Lower leg skin (tissue), 4 donors: ENCODE results near the gene BORCS5. TPM values are rescaled to one million over a fixed set of nuclear protein-coding genes. Genes with fewer than 3 reads are reported as not detected.

Experiments
- DNase-seq, 2 donors: peaks; one replicate each; pipeline ENCODE4 v3.0.0-alpha.2; 2019; ENCODE audit warnings: low spot score in 2 of 2
- H3K4me3 ChIP-seq: fragments of 200-600 bp; sonication (generic); 2 replicates; pipeline ENCODE4 v1.5.1; 2017; ENCODE audit warnings: mild to moderate bottlenecking, low read depth; ENCODE audit not compliant: poor library complexity, severe bottlenecking
- POLR2A ChIP-seq, 2 donors: fragments of 450-650 bp; IDR thresholded peaks; one replicate each; pipeline ENCODE4 v1.6.1; 2016 to 2017; ENCODE audit warnings: antibody characterized with exemption in 2 of 2, mild to moderate bottlenecking in 1 of 2, moderate library complexity in 1 of 2
- WGBS, 2 donors: methylation state at CpG; one replicate each; pipeline ENCODE4 v1.1.5; 2018; 5-methylcytosine and 5-hydroxymethylcytosine counted together
- intact Hi-C: fragments of 100-400 bp; cut with DNase I; formaldehyde crosslinking; loops from one replicate; pipeline ENCODE4 v1.15.0; 2023; ENCODE audit warnings: low total_unique reads
- total RNA-seq, 4 donors: library from RNA; depleted of rRNA; stranded (reverse); fragments of >200 nt; gene quantifications; one replicate each; pipeline ENCODE4 v1.1.0, GENCODE V29; 2016
- TF ChIP-seq, protein P1 (sequence below), 3 donors: fragments of 450-650 bp; IDR thresholded peaks; one replicate each; pipeline ENCODE4 v1.5.1; 2016; ENCODE audit warnings: antibody characterized with exemption in 3 of 3, mild to moderate bottlenecking in 3 of 3, moderate library complexity in 2 of 3

The BORCS5 gene
- total RNA-seq, 4 donors from 2014 or later = 5.3 to 13.4 (median 10.1) TPM

- no peak for DNase-seq
- WGBS, 2 donors = 97 to 98% methylated on average over 6 of the region's 6 CpGs
- H3K4me3 ChIP-seq = no peak overlapping the region
- intact Hi-C loops = no loop called here
- TF ChIP-seq, protein P1, sequence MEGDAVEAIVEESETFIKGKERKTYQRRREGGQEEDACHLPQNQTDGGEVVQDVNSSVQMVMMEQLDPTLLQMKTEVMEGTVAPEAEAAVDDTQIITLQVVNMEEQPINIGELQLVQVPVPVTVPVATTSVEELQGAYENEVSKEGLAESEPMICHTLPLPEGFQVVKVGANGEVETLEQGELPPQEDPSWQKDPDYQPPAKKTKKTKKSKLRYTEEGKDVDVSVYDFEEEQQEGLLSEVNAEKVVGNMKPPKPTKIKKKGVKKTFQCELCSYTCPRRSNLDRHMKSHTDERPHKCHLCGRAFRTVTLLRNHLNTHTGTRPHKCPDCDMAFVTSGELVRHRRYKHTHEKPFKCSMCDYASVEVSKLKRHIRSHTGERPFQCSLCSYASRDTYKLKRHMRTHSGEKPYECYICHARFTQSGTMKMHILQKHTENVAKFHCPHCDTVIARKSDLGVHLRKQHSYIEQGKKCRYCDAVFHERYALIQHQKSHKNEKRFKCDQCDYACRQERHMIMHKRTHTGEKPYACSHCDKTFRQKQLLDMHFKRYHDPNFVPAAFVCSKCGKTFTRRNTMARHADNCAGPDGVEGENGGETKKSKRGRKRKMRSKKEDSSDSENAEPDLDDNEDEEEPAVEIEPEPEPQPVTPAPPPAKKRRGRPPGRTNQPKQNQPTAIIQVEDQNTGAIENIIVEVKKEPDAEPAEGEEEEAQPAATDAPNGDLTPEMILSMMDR (IDR thresholded peaks at IDR 0.05) = no peak
Observed at GRCh38 chr12:12380949-12381593, 24.2 kb downstream of the BORCS5 start.

DNA sequence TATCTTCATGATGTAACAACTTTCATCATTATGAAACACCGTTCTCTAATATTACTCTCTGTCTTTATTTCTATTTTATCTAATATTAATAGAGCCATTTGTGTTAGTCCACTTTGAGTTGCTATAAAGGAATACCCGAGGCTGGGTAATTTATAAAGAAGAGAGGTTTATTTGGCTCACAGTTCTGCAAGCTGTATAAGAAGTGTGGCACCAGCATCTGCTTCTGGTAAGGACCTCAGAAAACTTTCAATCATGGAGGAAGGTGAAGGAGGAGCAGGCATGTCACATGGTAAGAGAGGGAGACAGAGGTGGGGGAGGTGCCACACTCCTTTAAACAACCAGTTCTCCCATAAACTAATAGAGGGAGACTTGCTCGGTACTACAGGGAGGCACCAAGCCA lies 25.1 kb downstream of the BORCS5 start:
- TF ChIP-seq, protein P1 (IDR thresholded peaks at IDR 0.05) = no peak
- no peak for TF ChIP-seq POLR2A (IDR thresholded peaks at IDR 0.05)
- 95% methylated on average over 3 of the region's 3 CpGs for WGBS, 2 donors
- no peak for DNase-seq
- intact Hi-C loops = no loop called here
- H3K4me3 ChIP-seq = no peak overlapping the region

GRCh38 chr12:12384571-12385340 lies 27.9 kb downstream of the BORCS5 start:
- 77 to 78% methylated on average over 7 of the region's 7 CpGs for WGBS, 2 donors
- intact Hi-C loops = no loop called here
- no peak for DNase-seq
- no peak for TF ChIP-seq POLR2A (IDR thresholded peaks at IDR 0.05)
- TF ChIP-seq, protein P1 (IDR thresholded peaks at IDR 0.05) = no peak
- H3K4me3 ChIP-seq = no peak overlapping the region

DNA sequence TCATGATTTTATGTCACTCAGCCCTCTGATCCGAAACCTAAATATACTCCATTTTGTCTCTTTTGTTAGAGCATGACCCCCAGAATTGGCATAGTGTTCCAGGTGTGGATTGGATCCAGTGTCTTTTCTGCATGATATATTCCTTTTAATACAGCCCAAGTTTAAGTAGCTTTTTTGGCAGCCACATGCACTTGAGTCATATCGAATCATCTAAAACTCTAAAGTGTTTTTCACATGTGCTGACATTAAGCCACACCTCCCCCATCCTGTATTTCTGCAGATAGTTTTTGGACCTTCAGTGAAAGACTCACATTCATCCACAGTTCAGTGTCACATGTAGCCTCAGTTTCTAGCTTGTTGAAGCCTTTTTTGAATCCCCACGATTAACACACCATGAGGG lies 30.6 kb downstream of the BORCS5 start:
- H3K4me3 ChIP-seq = no peak overlapping the region
- 36 to 51% methylated on average over 3 of the region's 3 CpGs for WGBS, 2 donors
- intact Hi-C loops = no loop called here
- TF ChIP-seq, protein P1 (IDR thresholded peaks at IDR 0.05) = no peak
- TF ChIP-seq POLR2A (IDR thresholded peaks at IDR 0.05) = no peak
- peak in 1 of 2 donors; percentile 22 for DNase-seq

- intact Hi-C loops = no loop called here
- no peak for DNase-seq
- TF ChIP-seq, protein P1 (IDR thresholded peaks at IDR 0.05) = no peak
- TF ChIP-seq POLR2A (IDR thresholded peaks at IDR 0.05) = no peak
- WGBS, 2 donors = 88 to 90% methylated on average over 2 of the region's 2 CpGs
- no peak overlapping the region for H3K4me3 ChIP-seq
Observed at GRCh38 chr12:12392413-12392812, 35.5 kb downstream of the BORCS5 start.
